Activated CD4-positive, alpha-beta T cell treated with anti-CD3 and anti-CD28 coated beads, Interleukin-2, amount 10 ng/mL, durations not matched to agents 24 days and 14 days (primary cell): ENCODE results near the gene KLHDC1. TPM values are rescaled to one million over a fixed set of nuclear protein-coding genes. Genes with fewer than 3 reads are reported as not detected.
"Not testable (repeated sequence)": the region's sequence is repeated elsewhere in the genome, so short reads cannot be mapped to it uniquely, and the experiment has no call there.

Experiments
- DNase-seq: peaks from one replicate; pipeline ENCODE4 v3.0.0; 2022
- H3K27ac Mint-ChIP-seq: one replicate; pipeline ENCODE4 v1.8.0; 2022; ENCODE audit warnings: mild to moderate bottlenecking, mixed read lengths
- H3K27me3 Mint-ChIP-seq: one replicate; pipeline ENCODE4 v1.8.0; 2022; ENCODE audit warnings: mixed read lengths
- H3K36me3 Mint-ChIP-seq: one replicate; pipeline ENCODE4 v1.8.0; 2022; ENCODE audit warnings: low read depth, mild to moderate bottlenecking, mixed read lengths
- H3K4me1 Mint-ChIP-seq: one replicate; pipeline ENCODE4 v1.8.0; 2021; ENCODE audit warnings: mixed read lengths
- H3K4me3 Mint-ChIP-seq: one replicate; pipeline ENCODE4 v1.8.0; 2022; ENCODE audit warnings: mild to moderate bottlenecking, moderate library complexity, mixed read lengths
- H3K9me3 Mint-ChIP-seq: one replicate; pipeline ENCODE4 v1.8.0; 2021; ENCODE audit warnings: mixed read lengths
- intact Hi-C: fragments of 100-400 bp; cut with micrococcal nuclease; formaldehyde crosslinking; loops from one replicate; pipeline ENCODE4 v1.15.1; 2023
- total RNA-seq: library from RNA; stranded (reverse); gene quantifications from 2 replicates; pipeline ENCODE4 v1.2.3, GENCODE V29; 2022

Gene KLHDC1
- total RNA-seq, 1 donor from 2014 or later, result 0.96 TPM

DNA sequence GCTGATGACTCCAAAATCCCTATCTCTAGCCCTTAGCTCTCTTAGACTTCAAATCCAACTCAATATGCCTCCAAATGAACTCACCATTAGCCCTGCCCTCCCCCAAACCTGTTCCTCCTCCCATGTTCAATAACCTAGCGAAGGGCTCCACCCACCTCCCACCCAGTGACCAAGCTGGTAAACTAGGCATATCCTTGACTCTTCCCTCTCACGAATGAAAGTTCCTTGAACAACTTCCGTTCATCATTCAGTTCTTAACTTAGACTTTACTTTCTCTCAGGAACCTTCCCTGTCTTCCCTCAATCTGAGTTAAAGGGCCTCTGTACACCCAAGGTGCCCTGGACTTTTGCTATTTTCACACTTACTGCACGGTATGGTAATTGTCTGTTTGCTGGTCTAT, 1.9 kb upstream of the KLHDC1 start:
- Mint-ChIP-seq H3K27me3 (no peaks in the 10 kb centered on the region), H3K4me3 (no peak overlapping the region), H3K9me3 (no peaks in the 10 kb centered on the region), H3K27ac (no peak overlapping the region), H3K4me1 (peaks cover 32% of the 10 kb centered on the region), H3K36me3 (peaks cover 6% of the 10 kb centered on the region)
- no peak for DNase-seq
- intact Hi-C loops, result no loop called here

GRCh38 chr14:49692193-49692757, 645 bp upstream of the KLHDC1 start:
- DNase-seq, result no peak
- peaks cover 2% of the 10 kb centered on the region for H3K36me3 Mint-ChIP-seq
- no peaks in the 10 kb centered on the region for H3K9me3 Mint-ChIP-seq
- H3K27ac Mint-ChIP-seq, result peak overlapping the region; percentile 84
- peaks cover 22% of the 10 kb centered on the region for H3K4me1 Mint-ChIP-seq
- intact Hi-C loops, result loop anchor here (2.0 kb wide), 2 partner anchors 57 to 75 kb away; partner anchors contain the start of gene DNAAF2
- H3K27me3 Mint-ChIP-seq, result no peaks in the 10 kb centered on the region
- H3K4me3 Mint-ChIP-seq, result peak overlapping the region; percentile 79

DNA sequence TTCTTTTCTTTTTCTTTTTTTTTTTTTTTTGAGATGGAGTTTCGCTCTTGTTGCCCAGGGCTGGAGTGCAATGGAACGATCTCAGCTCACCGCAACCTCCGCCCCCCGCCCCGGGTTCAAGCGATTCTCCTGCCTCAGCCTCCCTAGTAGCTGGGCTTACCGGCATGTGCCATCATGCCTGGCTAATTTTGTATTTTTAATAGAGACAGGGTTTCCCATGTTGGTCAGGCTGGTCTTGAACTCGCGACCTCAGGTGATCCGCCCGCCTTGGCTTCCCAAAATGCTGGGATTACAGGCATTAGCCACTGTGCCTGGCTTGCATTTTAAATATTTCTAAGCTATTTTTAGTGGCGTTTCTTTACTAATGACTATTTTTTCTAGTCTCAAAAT, 810 bp downstream of the KLHDC1 start:
- intact Hi-C loops, result loop anchor here (2.0 kb wide), 2 partner anchors 59 to 73 kb away; partner anchors contain the start of gene DNAAF2
- H3K27me3 Mint-ChIP-seq, H3K36me3 Mint-ChIP-seq, H3K9me3 Mint-ChIP-seq, DNase-seq, H3K27ac Mint-ChIP-seq: not testable (repeated sequence)
- peaks cover 12% of the 10 kb centered on the region for H3K4me1 Mint-ChIP-seq
- peak overlapping the region; percentile 79 for H3K4me3 Mint-ChIP-seq

- Mint-ChIP-seq H3K36me3 (peaks cover 4% of the 10 kb centered on the region), H3K4me3 (no peak overlapping the region), H3K4me1 (peaks cover 1% of the 10 kb centered on the region), H3K27ac (no peak overlapping the region), H3K27me3 (no peaks in the 10 kb centered on the region), H3K9me3 (no peaks in the 10 kb centered on the region)
- no peak for DNase-seq
- intact Hi-C loops, result no loop called here
These were observed 9.8 kb downstream of the KLHDC1 start for GRCh38 chr14:49702725-49703124.

GRCh38 chr14:49703965-49704364, 11.0 kb downstream of the KLHDC1 start:
- no peak overlapping the region for H3K4me3 Mint-ChIP-seq
- no peaks in the 10 kb centered on the region for H3K27me3 Mint-ChIP-seq
- no peak overlapping the region for H3K27ac Mint-ChIP-seq
- no peaks in the 10 kb centered on the region for H3K9me3 Mint-ChIP-seq
- H3K4me1 Mint-ChIP-seq, result peaks cover 1% of the 10 kb centered on the region
- no peak for DNase-seq
- intact Hi-C loops, result no loop called here
- peaks cover 4% of the 10 kb centered on the region for H3K36me3 Mint-ChIP-seq

DNA sequence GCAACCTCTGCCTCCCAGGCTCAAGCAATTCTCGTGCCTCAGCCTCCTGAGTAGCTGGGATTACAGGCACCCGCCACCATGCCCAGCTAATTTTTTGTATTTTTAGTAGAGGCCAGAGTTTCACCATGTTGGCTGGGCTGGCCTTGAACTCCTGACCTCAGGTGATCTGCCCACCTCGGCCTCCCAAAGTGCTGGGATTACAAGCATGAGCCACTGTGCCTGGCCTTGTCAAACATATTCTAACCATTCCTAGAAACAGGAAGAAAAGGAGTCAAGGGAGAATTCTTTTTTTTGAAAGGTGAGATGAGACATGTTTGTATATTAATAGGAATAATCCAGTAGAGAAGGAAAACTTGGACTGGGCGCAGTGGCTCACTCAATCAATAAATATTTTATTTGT, 11.6 kb downstream of the KLHDC1 start:
- H3K27ac Mint-ChIP-seq, H3K4me3 Mint-ChIP-seq, H3K36me3 Mint-ChIP-seq, H3K9me3 Mint-ChIP-seq, H3K27me3 Mint-ChIP-seq, H3K4me1 Mint-ChIP-seq, DNase-seq, intact Hi-C loops: not testable (repeated sequence)

GRCh38 chr14:49710993-49711392, 18.1 kb downstream of the KLHDC1 start:
- H3K27me3 Mint-ChIP-seq, H3K9me3 Mint-ChIP-seq, intact Hi-C loops, H3K27ac Mint-ChIP-seq, DNase-seq, H3K36me3 Mint-ChIP-seq, H3K4me3 Mint-ChIP-seq, H3K4me1 Mint-ChIP-seq: not testable (repeated sequence)

DNA sequence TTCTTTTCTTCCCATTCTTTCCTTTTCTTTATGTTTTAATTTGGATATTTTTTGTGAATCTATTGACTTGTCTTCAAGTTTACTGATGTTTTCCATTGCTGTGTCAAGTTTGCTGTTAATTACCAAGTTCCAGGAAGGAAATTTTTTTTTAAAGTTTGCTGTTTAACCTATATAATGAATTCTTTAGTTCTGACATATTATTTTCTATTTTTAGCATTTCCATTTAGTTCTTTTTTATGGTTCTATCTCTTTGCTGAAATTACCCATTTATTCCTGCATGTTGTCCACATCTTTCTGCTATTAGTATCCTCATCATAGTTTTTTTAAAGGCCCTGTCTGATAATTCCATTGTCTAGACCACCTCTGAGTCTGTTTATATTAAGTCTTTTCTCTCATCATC, 27.8 kb downstream of the KLHDC1 start:
- H3K9me3 Mint-ChIP-seq, result peaks cover 12% of the 10 kb centered on the region
- DNase-seq, result no peak
- no peak overlapping the region for H3K4me3 Mint-ChIP-seq
- peaks cover 11% of the 10 kb centered on the region for H3K36me3 Mint-ChIP-seq
- H3K27ac Mint-ChIP-seq, result no peak overlapping the region
- H3K27me3 Mint-ChIP-seq, result no peaks in the 10 kb centered on the region
- no peaks in the 10 kb centered on the region for H3K4me1 Mint-ChIP-seq
- intact Hi-C loops, result no loop called here

GRCh38 chr14:49721733-49722435, 29.0 kb downstream of the KLHDC1 start:
- H3K4me3 Mint-ChIP-seq, H3K27me3 Mint-ChIP-seq, H3K4me1 Mint-ChIP-seq, intact Hi-C loops, H3K27ac Mint-ChIP-seq, DNase-seq: not testable (repeated sequence)
- Mint-ChIP-seq H3K9me3 (peaks cover 12% of the 10 kb centered on the region), H3K36me3 (peaks cover 11% of the 10 kb centered on the region)

DNA sequence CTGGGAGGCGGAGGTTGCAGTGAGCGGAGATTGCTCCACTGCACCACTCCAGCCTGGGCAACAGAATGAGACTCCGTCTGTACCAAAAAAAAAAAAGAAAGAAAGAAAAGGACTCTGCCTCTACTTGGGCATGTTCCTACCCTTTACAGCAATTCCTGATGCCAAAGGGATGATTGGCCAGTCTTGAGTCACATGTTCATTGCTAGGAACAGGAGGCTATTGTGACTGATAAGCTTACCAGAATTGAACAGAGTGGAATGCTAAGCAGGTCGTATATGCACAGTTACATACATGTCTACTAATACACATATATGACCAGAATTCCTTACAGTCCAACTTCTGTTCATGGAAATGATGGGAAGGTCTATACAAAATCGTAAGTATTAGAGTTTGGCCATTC, 34.3 kb downstream of the KLHDC1 start:
- Mint-ChIP-seq H3K4me3 (no peak overlapping the region), H3K9me3 (peaks cover 5% of the 10 kb centered on the region), H3K27ac (no peak overlapping the region), H3K36me3 (peaks cover 6% of the 10 kb centered on the region), H3K4me1 (no peaks in the 10 kb centered on the region), H3K27me3 (no peaks in the 10 kb centered on the region)
- intact Hi-C loops, result no loop called here
- DNase-seq, result peak; percentile 20

DNA sequence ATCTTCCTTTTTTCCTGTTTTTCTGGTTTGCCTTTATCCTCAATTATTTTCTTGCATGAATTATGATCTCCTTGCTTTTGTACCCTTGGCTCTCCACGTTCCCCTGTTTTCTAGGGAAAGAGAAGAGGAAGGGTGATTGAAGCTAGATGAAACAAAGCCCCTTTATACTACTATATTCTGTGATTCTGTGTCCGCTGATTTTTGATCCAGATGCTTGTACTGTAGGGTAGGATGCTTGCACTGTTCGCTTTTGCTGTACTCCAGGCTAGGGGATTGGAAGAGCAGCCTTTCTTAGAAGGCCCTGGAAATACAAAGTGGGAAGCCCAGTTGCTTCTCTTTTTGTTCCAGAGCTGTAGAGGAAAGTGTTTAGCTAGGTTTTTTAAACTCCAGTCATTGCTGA, 40.0 kb downstream of the KLHDC1 start:
- no peaks in the 10 kb centered on the region for H3K9me3 Mint-ChIP-seq
- DNase-seq, result peak; percentile 41
- H3K27me3 Mint-ChIP-seq, result no peaks in the 10 kb centered on the region
- no peaks in the 10 kb centered on the region for H3K4me1 Mint-ChIP-seq
- H3K4me3 Mint-ChIP-seq, result no peak overlapping the region
- intact Hi-C loops, result no loop called here
- H3K36me3 Mint-ChIP-seq, result peaks cover 2% of the 10 kb centered on the region
- H3K27ac Mint-ChIP-seq, result no peak overlapping the region

- H3K36me3 Mint-ChIP-seq, result peaks cover 2% of the 10 kb centered on the region
- no peak for DNase-seq
- no peak overlapping the region for H3K4me3 Mint-ChIP-seq
- H3K9me3 Mint-ChIP-seq, result no peaks in the 10 kb centered on the region
- no peaks in the 10 kb centered on the region for H3K4me1 Mint-ChIP-seq
- H3K27ac Mint-ChIP-seq, result no peak overlapping the region
- intact Hi-C loops, result no loop called here
- H3K27me3 Mint-ChIP-seq, result no peaks in the 10 kb centered on the region
These were observed 40.9 kb downstream of the KLHDC1 start for GRCh38 chr14:49733836-49734235.

DNA sequence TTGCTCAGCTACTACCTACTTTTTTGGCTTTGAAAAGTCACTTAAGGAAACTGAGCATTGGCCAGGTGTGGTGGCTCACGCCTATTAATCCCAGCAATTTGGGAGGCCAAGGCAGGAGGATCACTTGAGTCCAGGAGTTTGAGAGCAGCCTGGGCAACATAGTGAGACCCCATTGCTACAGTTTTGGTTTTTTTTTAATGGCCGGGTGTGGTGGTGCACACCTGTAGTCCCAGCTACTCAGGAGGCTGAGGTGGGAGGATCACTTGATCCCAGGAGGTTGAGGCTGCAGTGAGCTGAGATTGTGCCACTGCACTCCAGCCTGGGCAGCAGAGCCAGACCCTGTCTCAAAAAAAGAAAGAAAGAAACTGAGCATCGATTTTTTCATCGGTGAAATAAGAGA, 42.7 kb downstream of the KLHDC1 start:
- H3K27ac Mint-ChIP-seq, H3K9me3 Mint-ChIP-seq, intact Hi-C loops, DNase-seq, H3K36me3 Mint-ChIP-seq, H3K4me1 Mint-ChIP-seq, H3K27me3 Mint-ChIP-seq, H3K4me3 Mint-ChIP-seq: not testable (repeated sequence)

- no peaks in the 10 kb centered on the region for H3K9me3 Mint-ChIP-seq
- no peak overlapping the region for H3K27ac Mint-ChIP-seq
- intact Hi-C loops, result no loop called here
- no peaks in the 10 kb centered on the region for H3K4me1 Mint-ChIP-seq
- no peak for DNase-seq
- H3K36me3 Mint-ChIP-seq, result peaks cover 2% of the 10 kb centered on the region
- H3K27me3 Mint-ChIP-seq, result no peaks in the 10 kb centered on the region
- H3K4me3 Mint-ChIP-seq, result no peak overlapping the region
These were observed 52.3 kb downstream of the KLHDC1 start for GRCh38 chr14:49745191-49745590.

- intact Hi-C loops, H3K27me3 Mint-ChIP-seq, H3K4me1 Mint-ChIP-seq, H3K27ac Mint-ChIP-seq, H3K9me3 Mint-ChIP-seq, H3K36me3 Mint-ChIP-seq, H3K4me3 Mint-ChIP-seq: not testable (repeated sequence)
- peak; percentile 19 for DNase-seq
These were observed 53.6 kb downstream of the KLHDC1 start for GRCh38 chr14:49746476-49746875.
